HG03108 (cell line): ENCODE data around the gene DPYSL4.

Experiments
- ATAC-seq: cut with Tn5 transposase; IDR thresholded peaks from one replicate; pipeline ENCODE4 v1.9.1; 2021; ENCODE audit warnings: moderate library complexity; ENCODE audit not compliant: unreplicated experiment

DPYSL4 gene

DNA sequence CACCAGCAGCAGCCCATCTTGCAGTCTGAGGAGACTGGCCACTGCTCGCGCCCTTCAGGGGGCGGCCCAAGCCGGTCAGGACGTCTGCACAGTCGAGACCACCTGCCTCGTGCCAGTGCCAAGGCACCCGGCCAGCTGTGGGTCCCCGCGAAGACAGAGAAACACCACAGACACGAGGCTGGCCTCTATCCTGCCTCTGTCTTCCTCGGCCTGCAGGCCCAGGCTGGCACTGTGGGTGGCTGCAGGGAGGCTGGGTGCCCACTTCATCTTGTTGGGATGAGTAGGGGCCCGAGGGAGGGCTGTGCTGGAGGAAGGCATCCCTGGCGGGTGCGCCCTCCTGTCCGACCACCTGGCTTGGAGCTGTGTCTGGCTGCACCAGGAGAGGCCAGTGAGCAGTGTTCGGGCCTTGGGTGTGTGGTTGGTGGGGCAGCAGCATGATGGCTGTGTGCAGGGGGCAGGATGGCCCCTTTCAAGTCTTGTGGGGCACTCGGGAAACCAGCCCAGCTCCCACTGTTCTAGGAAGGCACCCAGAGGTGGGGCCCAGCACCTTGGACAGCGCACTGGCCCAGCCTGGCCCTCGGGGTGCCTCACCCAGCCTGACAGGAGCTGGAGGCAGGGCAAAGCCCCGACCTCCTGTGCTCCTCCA, 7.3 kb downstream of the DPYSL4 start:
- no peak for ATAC-seq

DNA sequence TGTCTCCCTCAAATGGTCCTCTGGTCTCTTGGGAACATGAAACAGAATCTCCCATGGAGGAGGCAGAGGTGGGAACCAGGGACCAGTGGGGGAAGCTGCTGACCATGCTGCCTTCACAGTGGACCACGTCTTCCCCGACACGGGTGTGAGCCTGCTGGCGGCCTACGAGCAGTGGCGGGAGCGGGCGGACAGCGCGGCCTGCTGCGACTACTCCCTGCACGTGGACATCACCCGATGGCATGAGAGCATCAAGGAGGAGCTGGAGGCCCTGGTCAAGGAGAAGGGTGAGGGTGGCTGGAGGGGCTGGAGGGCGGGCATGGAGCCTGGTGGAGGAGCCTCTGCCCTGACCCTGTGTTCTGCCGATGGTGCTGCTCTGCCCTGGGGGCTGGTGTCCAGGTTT, 8.0 kb downstream of the DPYSL4 start:
- no peak for ATAC-seq

- no peak for ATAC-seq
These were observed 8.8 kb downstream of the DPYSL4 start for GRCh38 chr10:132195366-132196075.

DNA sequence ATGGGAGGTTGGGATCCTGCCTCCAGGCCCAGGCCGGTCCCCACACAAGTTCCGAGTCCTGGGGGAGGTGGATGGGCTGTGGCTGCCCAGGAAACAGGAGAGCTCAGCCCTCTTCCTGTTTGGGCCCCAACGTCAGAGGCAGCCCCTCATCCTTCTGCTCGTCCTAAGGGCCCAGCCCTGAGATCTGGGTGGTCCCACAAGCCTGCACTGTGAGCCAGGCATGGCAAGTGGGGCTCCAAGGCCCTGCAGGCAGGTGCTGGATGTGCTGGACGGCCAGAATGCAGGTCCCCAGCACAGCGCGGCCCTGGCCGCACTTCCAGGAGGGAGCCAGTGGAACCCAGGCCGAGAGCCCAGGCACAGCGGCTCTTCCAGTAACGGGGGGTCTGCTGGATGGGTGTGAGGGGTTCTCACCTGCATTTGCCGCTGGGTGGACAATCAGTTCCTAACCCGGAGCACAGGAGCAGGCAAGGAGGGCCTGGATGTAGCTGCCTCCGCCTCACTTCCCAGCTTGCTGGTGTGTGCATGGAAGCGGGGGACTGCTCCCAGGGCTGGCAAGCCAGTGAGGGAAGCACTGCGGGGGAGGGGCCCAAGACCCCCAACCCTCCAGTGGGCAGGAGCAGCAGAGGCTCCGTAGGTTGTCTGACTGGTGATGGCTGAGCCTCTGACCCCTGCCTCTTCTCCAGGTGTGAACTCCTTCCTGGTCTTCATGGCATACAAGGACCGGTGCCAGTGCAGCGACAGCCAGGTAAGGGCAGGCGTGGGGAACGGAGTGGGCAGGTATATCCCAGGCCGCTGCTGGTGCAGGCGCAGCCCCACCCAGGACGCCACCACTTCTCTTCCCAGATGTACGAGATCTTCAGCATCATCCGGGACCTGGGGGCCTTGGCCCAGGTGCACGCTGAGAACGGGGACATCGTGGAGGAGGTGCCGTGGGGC, 9.7 kb downstream of the DPYSL4 start:
- no peak for ATAC-seq

DNA sequence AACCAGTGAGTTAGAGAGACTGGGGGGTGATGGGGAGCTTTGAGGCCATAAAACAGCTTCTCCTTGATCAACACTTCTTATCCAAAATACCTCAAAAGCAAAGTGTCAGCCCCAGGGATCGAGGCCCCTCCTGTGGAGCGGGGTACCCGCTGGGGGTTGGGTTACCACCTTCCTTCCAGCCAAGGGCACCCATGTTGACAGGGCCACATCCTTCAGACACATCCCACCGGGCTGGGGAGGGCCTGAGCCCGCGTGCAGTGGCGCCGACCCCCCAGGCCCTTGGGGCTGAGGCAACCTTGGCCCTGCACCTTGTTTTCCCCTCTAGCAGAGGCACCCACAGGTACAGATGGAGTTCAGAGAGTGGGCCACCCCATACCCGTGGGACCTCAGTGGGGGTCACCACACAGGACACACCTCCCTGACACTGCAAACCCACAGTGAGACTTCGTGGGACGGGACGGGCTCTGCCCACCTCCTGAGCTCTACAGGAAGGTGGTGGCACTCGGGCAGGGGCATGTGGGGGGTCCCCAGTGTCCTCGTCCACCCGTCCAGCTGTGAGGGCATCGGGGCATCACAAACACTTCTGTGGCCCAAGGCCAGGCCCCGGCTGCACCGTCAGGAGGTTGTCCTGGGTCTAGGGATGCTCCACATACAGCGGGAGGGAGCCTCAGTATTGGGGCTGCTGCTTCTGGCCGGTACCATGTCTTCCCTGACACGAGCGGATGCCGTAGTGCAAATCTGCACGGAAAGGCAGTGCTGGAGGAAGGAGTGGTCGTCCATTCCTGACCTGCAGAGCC, 10.7 kb downstream of the DPYSL4 start:
- ATAC-seq = no peak

DNA sequence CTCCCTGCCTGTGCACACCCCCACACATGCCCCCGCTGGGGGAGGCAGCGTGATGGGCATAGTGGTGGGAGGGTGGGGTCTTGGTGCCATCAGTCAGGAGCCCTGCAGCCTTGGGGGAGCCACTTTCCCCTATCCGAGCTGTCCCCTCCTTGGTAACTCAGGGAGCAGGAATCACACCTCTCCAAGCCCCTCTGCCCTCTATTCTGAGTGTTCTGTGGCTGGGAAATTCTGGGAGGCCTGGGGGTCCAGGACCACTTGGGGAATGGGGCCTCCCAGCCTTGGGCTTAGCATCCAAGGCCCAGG, 11.3 kb downstream of the DPYSL4 start:
- no peak for ATAC-seq

DNA sequence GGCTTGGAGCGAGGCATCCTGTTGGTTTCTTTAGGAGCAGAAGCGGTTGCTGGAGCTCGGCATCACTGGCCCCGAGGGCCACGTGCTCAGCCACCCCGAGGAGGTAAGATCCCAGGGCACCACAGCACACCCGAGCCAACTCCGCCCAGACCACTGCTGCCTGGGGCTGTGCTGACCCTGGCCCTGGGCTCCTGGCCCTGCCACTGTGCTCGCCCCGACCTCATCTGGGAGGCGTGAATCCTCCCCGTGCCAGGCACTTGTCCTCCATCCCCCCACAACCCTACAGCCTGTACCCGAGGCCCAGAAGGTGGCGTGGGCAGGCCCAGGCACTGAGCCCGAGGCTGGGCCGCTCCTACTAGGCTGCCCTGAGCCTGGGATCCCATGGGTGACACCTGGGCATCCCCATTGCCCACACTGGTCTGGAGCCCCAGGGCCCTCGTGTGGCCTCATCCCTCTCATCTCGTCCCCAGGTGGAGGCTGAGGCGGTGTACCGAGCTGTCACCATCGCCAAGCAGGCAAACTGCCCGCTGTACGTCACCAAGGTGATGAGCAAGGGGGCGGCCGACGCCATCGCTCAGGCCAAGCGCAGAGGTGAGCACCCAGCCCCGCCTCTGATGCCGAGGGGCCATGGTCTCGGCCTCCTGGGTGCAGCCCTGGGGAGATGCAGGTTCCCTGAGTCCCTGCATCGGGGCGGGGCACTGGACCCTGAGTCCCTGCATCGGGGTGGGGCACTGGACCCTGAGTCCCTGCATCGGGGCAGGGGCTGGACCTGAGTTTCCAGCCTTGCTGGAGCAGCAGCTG, 11.8 kb downstream of the DPYSL4 start:
- ATAC-seq = no peak

DNA sequence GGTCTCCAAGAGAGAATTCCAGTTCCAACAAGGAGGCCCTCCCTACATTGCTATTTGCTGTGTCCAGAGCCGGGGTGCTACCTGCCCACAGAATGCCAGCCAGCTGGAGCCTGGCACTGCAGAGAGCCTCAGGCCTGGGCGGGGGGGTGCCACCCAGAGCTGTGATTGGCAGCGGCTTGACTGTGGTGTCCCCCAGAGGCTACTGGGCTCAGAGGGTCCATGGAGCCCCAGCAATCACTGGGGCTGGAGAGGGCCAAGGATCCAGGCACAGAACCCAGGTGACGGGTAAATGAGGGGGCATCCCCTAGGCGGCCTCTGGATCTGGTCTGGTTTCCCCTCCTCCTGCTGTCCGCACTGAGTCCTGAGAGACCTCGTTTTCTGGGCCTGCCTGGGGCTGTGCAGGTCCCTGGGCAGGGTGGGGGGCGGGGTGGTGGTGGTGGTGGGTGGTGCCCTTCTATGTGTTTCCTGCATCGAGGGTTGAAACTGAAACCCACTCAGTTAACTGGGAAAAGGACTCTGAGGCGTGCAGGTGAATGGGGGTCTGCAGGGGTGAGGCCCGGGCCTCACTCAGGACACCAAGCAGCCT, 12.6 kb downstream of the DPYSL4 start:
- ATAC-seq = no peak

- no peak for ATAC-seq
These were observed 13.1 kb downstream of the DPYSL4 start for GRCh38 chr10:132199854-132200311.

DNA sequence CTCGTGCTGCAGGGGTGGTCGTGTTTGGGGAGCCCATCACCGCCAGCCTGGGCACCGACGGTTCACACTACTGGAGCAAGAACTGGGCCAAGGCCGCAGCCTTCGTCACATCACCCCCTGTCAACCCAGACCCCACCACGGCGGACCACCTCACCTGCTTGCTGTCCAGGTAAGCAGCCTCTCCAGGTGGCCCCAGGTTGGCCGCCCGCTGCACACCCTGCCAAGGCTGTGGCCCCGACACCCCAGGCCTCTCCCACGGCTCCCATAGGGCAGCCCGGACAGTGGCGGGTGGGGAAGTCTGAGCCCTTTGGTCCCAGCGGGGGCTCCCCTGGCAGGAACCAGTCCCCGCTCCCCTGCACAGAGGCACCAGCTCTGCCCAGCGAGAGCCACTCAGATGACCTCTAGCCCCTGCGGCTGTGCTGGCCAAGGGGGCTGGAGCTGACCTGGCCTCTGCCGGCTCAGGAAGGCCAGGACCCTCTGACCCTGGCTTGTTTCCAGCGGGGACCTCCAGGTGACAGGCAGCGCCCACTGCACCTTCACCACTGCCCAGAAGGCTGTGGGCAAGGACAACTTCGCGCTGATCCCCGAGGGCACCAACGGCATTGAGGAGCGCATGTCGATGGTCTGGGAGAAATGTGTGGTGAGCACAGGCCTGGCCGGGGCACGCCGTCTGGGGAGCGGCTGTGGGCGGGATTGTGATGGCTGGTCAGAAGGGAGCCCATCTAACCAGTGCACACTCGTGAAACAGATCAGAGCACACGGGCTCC, 13.8 kb downstream of the DPYSL4 start:
- no peak for ATAC-seq

GRCh38 chr10:132201111-132201969, 14.6 kb downstream of the DPYSL4 start:
- ATAC-seq = no peak

GRCh38 chr10:132202070-132202970, 15.6 kb downstream of the DPYSL4 start:
- ATAC-seq = no peak

- ATAC-seq = no peak
These were observed 16.7 kb downstream of the DPYSL4 start for GRCh38 chr10:132203256-132204077.

DNA sequence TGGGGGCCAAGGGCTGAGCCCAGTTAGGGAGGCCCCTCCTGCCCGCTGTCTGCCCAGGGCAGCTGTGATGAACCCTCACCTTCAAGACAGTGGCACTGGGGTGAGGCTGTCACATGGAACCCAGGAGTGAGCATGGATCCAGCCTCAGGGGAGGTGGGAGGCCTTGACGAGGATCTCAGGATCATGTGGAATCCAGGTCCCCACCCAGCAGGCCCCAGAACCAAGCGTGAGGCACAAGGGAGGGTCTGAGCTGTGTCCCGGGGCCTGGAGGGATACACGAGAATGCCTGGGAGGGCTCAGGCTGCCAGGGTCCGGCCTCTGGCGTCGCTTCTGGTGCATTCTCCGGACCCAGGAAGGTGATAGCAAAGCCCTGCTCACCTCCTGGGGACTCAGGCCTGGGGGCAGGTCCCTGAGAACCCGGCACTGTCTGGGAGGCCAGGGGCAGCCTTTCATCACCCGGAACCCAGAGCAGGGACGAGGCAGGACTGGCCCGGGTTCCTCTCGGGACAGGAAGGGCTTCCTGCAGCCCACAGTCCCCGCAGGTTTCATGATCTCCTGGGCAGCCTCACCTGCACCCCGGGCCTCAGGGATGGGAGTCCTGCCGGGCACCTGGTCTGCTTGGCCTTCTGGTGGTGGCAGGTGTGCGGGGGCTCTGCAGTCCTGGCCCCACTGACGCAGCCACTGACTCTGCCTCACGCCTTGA, 17.5 kb downstream of the DPYSL4 start:
- no peak for ATAC-seq

GRCh38 chr10:132204781-132205473, 18.2 kb downstream of the DPYSL4 start:
- ATAC-seq = no peak
